HG03066 (cell line): Measurements from ENCODE around the gene TBC1D23.
"Not testable (repeated sequence)": the region's sequence is repeated elsewhere in the genome, so short reads cannot be mapped to it uniquely, and the experiment has no call there.

Experiments
- ATAC-seq: cut with Tn5 transposase; IDR thresholded peaks from one replicate; pipeline ENCODE4 v1.9.1; 2021; ENCODE audit warnings: low read depth; ENCODE audit not compliant: unreplicated experiment

The TBC1D23 gene

GRCh38 chr3:100338911-100339310, 78.1 kb downstream of the TBC1D23 start:
- no peak for ATAC-seq

- ATAC-seq, result no peak
Observed at GRCh38 chr3:100339786-100340185, 79.0 kb downstream of the TBC1D23 start.

GRCh38 chr3:100340527-100340926, 79.7 kb downstream of the TBC1D23 start:
- ATAC-seq, result no peak

- ATAC-seq, result no peak
Observed at GRCh38 chr3:100348727-100349126, 87.9 kb downstream of the TBC1D23 start.

GRCh38 chr3:100351770-100352169, 91.0 kb downstream of the TBC1D23 start:
- not testable (repeated sequence) for ATAC-seq

- ATAC-seq, result no peak
Observed at GRCh38 chr3:100352296-100353231, 91.8 kb downstream of the TBC1D23 start.

- ATAC-seq, result no peak
Observed at GRCh38 chr3:100354850-100355249, 94.1 kb downstream of the TBC1D23 start.

GRCh38 chr3:100358413-100358812, 97.6 kb downstream of the TBC1D23 start:
- no peak for ATAC-seq

GRCh38 chr3:100359035-100359434, 98.2 kb downstream of the TBC1D23 start:
- ATAC-seq, result no peak

GRCh38 chr3:100360757-100361496, 100.1 kb downstream of the TBC1D23 start:
- ATAC-seq, result no peak

GRCh38 chr3:100361897-100362296, 101.1 kb downstream of the TBC1D23 start:
- no peak for ATAC-seq

GRCh38 chr3:100364421-100364820, 103.6 kb downstream of the TBC1D23 start:
- ATAC-seq, result no peak

- no peak for ATAC-seq
Observed at GRCh38 chr3:100366424-100366823, 105.6 kb downstream of the TBC1D23 start.

- ATAC-seq, result no peak
Observed at GRCh38 chr3:100368441-100368840, 107.6 kb downstream of the TBC1D23 start.

- no peak for ATAC-seq
Observed at GRCh38 chr3:100370756-100371155, 110.0 kb downstream of the TBC1D23 start.

GRCh38 chr3:100374521-100374920, 113.7 kb downstream of the TBC1D23 start:
- no peak for ATAC-seq
